ENCODE measurements around the gene CAMK1D. TPM values are rescaled to one million over a fixed set of nuclear protein-coding genes. Genes with fewer than 3 reads are reported as not detected.
A peak's percentile ranks its signal among the peaks of the same experiment; 100 is the strongest.

CAMK1D gene
- total and polyA plus RNA-seq, 2 experiments from 2014 or later, result 4.6 to 7.2 TPM

DNA sequence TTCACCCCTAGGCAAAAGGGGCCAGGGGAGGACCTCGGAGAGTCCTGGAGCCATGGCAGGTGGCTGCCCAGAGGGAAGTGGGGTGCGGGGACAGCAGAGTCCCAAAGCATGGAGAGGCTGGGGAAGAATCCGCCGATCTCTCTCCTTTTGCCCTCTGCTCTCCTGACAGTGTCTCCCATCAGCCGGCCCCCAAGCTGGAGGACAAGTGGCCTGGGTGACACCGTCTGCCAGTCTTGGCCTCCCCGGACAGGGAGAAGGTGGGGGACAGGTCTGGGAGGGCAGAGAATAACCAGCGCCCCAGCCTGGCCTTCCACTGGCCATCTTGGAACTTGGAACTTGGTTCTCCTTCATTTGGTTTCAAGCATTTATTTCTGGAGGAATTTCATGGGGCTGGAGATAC is 77.9 kb downstream of the CAMK1D start (continued):
- TF ChIP-seq, protein P1, sequence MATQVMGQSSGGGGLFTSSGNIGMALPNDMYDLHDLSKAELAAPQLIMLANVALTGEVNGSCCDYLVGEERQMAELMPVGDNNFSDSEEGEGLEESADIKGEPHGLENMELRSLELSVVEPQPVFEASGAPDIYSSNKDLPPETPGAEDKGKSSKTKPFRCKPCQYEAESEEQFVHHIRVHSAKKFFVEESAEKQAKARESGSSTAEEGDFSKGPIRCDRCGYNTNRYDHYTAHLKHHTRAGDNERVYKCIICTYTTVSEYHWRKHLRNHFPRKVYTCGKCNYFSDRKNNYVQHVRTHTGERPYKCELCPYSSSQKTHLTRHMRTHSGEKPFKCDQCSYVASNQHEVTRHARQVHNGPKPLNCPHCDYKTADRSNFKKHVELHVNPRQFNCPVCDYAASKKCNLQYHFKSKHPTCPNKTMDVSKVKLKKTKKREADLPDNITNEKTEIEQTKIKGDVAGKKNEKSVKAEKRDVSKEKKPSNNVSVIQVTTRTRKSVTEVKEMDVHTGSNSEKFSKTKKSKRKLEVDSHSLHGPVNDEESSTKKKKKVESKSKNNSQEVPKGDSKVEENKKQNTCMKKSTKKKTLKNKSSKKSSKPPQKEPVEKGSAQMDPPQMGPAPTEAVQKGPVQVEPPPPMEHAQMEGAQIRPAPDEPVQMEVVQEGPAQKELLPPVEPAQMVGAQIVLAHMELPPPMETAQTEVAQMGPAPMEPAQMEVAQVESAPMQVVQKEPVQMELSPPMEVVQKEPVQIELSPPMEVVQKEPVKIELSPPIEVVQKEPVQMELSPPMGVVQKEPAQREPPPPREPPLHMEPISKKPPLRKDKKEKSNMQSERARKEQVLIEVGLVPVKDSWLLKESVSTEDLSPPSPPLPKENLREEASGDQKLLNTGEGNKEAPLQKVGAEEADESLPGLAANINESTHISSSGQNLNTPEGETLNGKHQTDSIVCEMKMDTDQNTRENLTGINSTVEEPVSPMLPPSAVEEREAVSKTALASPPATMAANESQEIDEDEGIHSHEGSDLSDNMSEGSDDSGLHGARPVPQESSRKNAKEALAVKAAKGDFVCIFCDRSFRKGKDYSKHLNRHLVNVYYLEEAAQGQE (IDR thresholded peaks at IDR 0.05; ENCODE audit: unreplicated experiment), result no peak

DNA sequence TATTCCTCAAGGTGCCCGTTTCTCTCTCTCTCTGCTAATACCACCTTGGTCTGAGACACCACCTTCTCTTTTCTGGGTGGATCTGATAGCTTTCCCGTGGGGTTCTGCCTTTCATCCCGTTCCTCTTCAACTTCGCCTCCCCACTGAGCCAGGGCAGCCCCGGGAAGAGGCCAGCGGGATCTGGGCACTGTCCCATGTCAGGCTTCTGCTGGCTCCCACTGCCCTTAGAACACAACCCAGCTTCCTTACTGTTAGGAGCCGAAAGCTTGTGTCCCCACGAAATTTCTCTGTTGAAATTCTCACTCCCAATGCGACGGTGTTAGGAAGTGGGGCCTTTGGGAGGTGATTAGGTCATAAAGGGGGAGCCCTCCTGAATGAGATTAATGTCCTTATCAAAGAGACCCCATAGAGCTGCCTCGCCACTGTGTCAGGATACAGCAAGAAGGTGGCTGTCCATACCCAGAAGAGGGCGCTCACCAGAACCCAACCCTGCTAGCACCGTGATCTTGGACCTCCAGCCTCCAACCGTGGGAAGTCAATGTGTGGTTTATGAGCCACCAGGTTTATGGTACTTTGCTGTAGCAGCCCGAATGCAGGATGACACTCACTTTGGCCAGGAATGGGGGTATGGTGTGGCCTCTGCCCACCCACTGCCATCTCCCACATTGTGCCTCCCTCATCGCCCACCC is 79.2 kb downstream of the CAMK1D start:
- Mint-ChIP-seq H3K4me3 (no peak overlapping the region), H3K9me3 (no peaks in the 10 kb centered on the region; the same call in 2 of the 3 replicates), H3K27ac (no peak overlapping the region), H3K36me3 (ENCODE audit: low read depth) (peaks cover 3% of the 10 kb centered on the region; the same call in 1 of the 3 replicates), H3K27me3 (ENCODE audit: insufficient read depth, low read depth, poor library complexity) (peaks cover 5% of the 10 kb centered on the region), H3K4me1 (peaks cover 8% of the 10 kb centered on the region)
- Histone ChIP-seq H3K4me1 (ENCODE audit: insufficient read depth) (no peaks in the 10 kb centered on the region), H3K4me2 (no peak overlapping the region), H3K27me3 (ENCODE audit: insufficient read depth) (no peaks in the 10 kb centered on the region), H4K20me1 (replicated peaks; ENCODE audit: insufficient read depth) (no peaks in the 10 kb centered on the region), H3K9me2 (ENCODE audit: insufficient read depth) (no peaks in the 10 kb centered on the region), H3K4me3 (no peak overlapping the region), H3K36me3 (ENCODE audit: insufficient read depth) (no peaks in the 10 kb centered on the region), H3F3A (replicated peaks; ENCODE audit: low read depth) (no peaks in the 10 kb centered on the region), H2AFZ (no peak overlapping the region), H3K27ac (ENCODE audit: low read depth) (no peak overlapping the region), H3K79me2 (replicated peaks; ENCODE audit: insufficient read depth) (no peaks in the 10 kb centered on the region)
- TF ChIP-seq EZH2phosphoT487 (IDR thresholded peaks at IDR 0.05; ENCODE audit: unreplicated experiment), result no peak
- no peak for TF ChIP-seq ZNF331 (CRISPR knock-in tag; IDR thresholded peaks at IDR 0.05; ENCODE audit: low read depth)
- TF ChIP-seq POLR2AphosphoS5 (IDR thresholded peaks at IDR 0.05; ENCODE audit: low read depth), result no peak
- TF ChIP-seq, protein P2, sequence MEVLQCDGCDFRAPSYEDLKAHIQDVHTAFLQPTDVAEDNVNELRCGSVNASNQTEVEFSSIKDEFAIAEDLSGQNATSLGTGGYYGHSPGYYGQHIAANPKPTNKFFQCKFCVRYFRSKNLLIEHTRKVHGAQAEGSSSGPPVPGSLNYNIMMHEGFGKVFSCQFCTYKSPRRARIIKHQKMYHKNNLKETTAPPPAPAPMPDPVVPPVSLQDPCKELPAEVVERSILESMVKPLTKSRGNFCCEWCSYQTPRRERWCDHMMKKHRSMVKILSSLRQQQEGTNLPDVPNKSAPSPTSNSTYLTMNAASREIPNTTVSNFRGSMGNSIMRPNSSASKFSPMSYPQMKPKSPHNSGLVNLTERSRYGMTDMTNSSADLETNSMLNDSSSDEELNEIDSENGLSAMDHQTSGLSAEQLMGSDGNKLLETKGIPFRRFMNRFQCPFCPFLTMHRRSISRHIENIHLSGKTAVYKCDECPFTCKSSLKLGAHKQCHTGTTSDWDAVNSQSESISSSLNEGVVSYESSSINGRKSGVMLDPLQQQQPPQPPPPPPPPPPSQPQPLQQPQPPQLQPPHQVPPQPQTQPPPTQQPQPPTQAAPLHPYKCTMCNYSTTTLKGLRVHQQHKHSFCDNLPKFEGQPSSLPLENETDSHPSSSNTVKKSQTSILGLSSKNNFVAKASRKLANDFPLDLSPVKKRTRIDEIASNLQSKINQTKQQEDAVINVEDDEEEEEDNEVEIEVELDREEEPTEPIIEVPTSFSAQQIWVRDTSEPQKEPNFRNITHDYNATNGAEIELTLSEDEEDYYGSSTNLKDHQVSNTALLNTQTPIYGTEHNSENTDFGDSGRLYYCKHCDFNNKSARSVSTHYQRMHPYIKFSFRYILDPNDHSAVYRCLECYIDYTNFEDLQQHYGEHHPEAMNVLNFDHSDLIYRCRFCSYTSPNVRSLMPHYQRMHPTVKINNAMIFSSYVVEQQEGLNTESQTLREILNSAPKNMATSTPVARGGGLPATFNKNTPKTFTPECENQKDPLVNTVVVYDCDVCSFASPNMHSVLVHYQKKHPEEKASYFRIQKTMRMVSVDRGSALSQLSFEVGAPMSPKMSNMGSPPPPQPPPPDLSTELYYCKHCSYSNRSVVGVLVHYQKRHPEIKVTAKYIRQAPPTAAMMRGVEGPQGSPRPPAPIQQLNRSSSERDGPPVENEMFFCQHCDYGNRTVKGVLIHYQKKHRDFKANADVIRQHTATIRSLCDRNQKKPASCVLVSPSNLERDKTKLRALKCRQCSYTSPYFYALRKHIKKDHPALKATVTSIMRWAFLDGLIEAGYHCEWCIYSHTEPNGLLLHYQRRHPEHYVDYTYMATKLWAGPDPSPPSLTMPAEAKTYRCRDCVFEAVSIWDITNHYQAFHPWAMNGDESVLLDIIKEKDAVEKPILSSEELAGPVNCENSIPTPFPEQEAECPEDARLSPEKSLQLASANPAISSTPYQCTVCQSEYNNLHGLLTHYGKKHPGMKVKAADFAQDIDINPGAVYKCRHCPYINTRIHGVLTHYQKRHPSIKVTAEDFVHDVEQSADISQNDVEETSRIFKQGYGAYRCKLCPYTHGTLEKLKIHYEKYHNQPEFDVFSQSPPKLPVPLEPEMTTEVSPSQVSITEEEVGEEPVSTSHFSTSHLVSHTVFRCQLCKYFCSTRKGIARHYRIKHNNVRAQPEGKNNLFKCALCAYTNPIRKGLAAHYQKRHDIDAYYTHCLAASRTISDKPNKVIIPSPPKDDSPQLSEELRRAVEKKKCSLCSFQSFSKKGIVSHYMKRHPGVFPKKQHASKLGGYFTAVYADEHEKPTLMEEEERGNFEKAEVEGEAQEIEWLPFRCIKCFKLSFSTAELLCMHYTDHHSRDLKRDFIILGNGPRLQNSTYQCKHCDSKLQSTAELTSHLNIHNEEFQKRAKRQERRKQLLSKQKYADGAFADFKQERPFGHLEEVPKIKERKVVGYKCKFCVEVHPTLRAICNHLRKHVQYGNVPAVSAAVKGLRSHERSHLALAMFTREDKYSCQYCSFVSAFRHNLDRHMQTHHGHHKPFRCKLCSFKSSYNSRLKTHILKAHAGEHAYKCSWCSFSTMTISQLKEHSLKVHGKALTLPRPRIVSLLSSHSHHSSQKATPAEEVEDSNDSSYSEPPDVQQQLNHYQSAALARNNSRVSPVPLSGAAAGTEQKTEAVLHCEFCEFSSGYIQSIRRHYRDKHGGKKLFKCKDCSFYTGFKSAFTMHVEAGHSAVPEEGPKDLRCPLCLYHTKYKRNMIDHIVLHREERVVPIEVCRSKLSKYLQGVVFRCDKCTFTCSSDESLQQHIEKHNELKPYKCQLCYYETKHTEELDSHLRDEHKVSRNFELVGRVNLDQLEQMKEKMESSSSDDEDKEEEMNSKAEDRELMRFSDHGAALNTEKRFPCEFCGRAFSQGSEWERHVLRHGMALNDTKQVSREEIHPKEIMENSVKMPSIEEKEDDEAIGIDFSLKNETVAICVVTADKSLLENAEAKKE (CRISPR knock-in tag; IDR thresholded peaks at IDR 0.05), result no peak
- TF ChIP-seq NANOG (IDR thresholded peaks at IDR 0.05; ENCODE audit: borderline replicate concordance), result no peak
- TF ChIP-seq, protein P3, sequence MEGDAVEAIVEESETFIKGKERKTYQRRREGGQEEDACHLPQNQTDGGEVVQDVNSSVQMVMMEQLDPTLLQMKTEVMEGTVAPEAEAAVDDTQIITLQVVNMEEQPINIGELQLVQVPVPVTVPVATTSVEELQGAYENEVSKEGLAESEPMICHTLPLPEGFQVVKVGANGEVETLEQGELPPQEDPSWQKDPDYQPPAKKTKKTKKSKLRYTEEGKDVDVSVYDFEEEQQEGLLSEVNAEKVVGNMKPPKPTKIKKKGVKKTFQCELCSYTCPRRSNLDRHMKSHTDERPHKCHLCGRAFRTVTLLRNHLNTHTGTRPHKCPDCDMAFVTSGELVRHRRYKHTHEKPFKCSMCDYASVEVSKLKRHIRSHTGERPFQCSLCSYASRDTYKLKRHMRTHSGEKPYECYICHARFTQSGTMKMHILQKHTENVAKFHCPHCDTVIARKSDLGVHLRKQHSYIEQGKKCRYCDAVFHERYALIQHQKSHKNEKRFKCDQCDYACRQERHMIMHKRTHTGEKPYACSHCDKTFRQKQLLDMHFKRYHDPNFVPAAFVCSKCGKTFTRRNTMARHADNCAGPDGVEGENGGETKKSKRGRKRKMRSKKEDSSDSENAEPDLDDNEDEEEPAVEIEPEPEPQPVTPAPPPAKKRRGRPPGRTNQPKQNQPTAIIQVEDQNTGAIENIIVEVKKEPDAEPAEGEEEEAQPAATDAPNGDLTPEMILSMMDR (conservative IDR thresholded peaks at IDR 0.05; ENCODE audit: low read depth in 2 of 2), result peak; percentile 32 to 53
- ATAC-seq (no peak; the same call in 2 of the 3 replicates), DNase-seq (ENCODE audit: low spot score) (no peak)
